Measurements from ENCODE around the gene ACOX3.
"Not testable (repeated sequence)": the region's sequence is repeated elsewhere in the genome, so short reads cannot be mapped to it uniquely, and the experiment has no call there.

The ACOX3 gene

GRCh38 chr4:8343967-8344331 is 96.6 kb downstream of the ACOX3 start:
- Histone ChIP-seq H3K27me3 (ENCODE audit: control insufficient read depth in 1 of 2, insufficient read depth in 2 of 2, low read length in 2 of 2) (no peaks in the 10 kb centered on the region), H3K9ac (ENCODE audit: low read length in 2 of 2) (peak overlapping the region; percentile 5 to 17), H3K36me3 (ENCODE audit: control insufficient read depth in 2 of 2, insufficient read depth in 2 of 2, low read length in 2 of 2) (no peaks in the 10 kb centered on the region), H3K9me3 (ENCODE audit: control insufficient read depth in 2 of 2, low read length in 2 of 2) (no peaks in the 10 kb centered on the region), H3K27ac (ENCODE audit: low read length) (no peak overlapping the region), H3K4me1 (ENCODE audit: control insufficient read depth, insufficient read depth, low read length) (peaks cover 28% of the 10 kb centered on the region), H3K4me3 (ENCODE audit: low read length in 2 of 2) (no peak overlapping the region)

- Histone ChIP-seq H3K27me3 (ENCODE audit: control insufficient read depth in 1 of 2, insufficient read depth in 2 of 2, low read length in 2 of 2) (no peaks in the 10 kb centered on the region), H3K27ac (ENCODE audit: low read length) (peak overlapping the region; percentile 24)
Observed at GRCh38 chr4:8343262-8343966, 97.1 kb downstream of the ACOX3 start.

GRCh38 chr4:8342651-8343261 is 97.8 kb downstream of the ACOX3 start:
- H3K27me3 ChIP-seq (ENCODE audit: control insufficient read depth in 1 of 2, insufficient read depth in 2 of 2, low read length in 2 of 2): no peaks in the 10 kb centered on the region
- peak overlapping the region; percentile 24 for H3K27ac ChIP-seq (ENCODE audit: low read length)
- H3K4me1 ChIP-seq (ENCODE audit: control insufficient read depth, insufficient read depth, low read length): peaks cover 28% of the 10 kb centered on the region
- no peak overlapping the region for H3K4me3 ChIP-seq (ENCODE audit: low read length in 2 of 2)
- H3K9me3 ChIP-seq (ENCODE audit: control insufficient read depth in 2 of 2, low read length in 2 of 2): no peaks in the 10 kb centered on the region
- H3K36me3 ChIP-seq (ENCODE audit: control insufficient read depth in 2 of 2, insufficient read depth in 2 of 2, low read length in 2 of 2): no peaks in the 10 kb centered on the region
- no peak overlapping the region for H3K9ac ChIP-seq (ENCODE audit: low read length in 2 of 2)

More at GRCh38 chr4:8343262-8343966, 97.1 kb downstream of the ACOX3 start:
- no peak overlapping the region for H3K4me3 ChIP-seq (ENCODE audit: low read length in 2 of 2)
- peak overlapping the region; percentile 5 to 17 for H3K9ac ChIP-seq (ENCODE audit: low read length in 2 of 2)
- H3K4me1 ChIP-seq (ENCODE audit: control insufficient read depth, insufficient read depth, low read length): peaks cover 28% of the 10 kb centered on the region
- no peaks in the 10 kb centered on the region for H3K36me3 ChIP-seq (ENCODE audit: control insufficient read depth in 2 of 2, insufficient read depth in 2 of 2, low read length in 2 of 2)
- no peaks in the 10 kb centered on the region for H3K9me3 ChIP-seq (ENCODE audit: control insufficient read depth in 2 of 2, low read length in 2 of 2)

- peaks cover 28% of the 10 kb centered on the region for H3K4me1 ChIP-seq (ENCODE audit: control insufficient read depth, insufficient read depth, low read length)
- H3K27ac ChIP-seq (ENCODE audit: low read length): peak overlapping the region; percentile 53
- no peak overlapping the region for H3K4me3 ChIP-seq (ENCODE audit: low read length in 2 of 2)
- no peaks in the 10 kb centered on the region for H3K36me3 ChIP-seq (ENCODE audit: control insufficient read depth in 2 of 2, insufficient read depth in 2 of 2, low read length in 2 of 2)
- no peak overlapping the region for H3K9ac ChIP-seq (ENCODE audit: low read length in 2 of 2)
- no peaks in the 10 kb centered on the region for H3K27me3 ChIP-seq (ENCODE audit: control insufficient read depth in 1 of 2, insufficient read depth in 2 of 2, low read length in 2 of 2)
- peaks cover 0 to 1% of the 10 kb centered on the region in 2 donors for H3K9me3 ChIP-seq (ENCODE audit: control insufficient read depth in 2 of 2, low read length in 2 of 2)
Observed at GRCh38 chr4:8341691-8342090, 98.8 kb downstream of the ACOX3 start.

GRCh38 chr4:8341281-8341680 is 99.2 kb downstream of the ACOX3 start:
- H3K4me3 ChIP-seq (ENCODE audit: low read length in 2 of 2); H3K27me3 ChIP-seq (ENCODE audit: control insufficient read depth in 1 of 2, insufficient read depth in 2 of 2, low read length in 2 of 2); H3K9me3 ChIP-seq (ENCODE audit: control insufficient read depth in 2 of 2, low read length in 2 of 2); H3K9ac ChIP-seq (ENCODE audit: low read length in 2 of 2); H3K36me3 ChIP-seq (ENCODE audit: control insufficient read depth in 2 of 2, insufficient read depth in 2 of 2, low read length in 2 of 2): not testable (repeated sequence)
- peaks cover 28% of the 10 kb centered on the region for H3K4me1 ChIP-seq (ENCODE audit: control insufficient read depth, insufficient read depth, low read length)
- peak overlapping the region; percentile 53 for H3K27ac ChIP-seq (ENCODE audit: low read length)

- no peak overlapping the region for H3K4me3 ChIP-seq (ENCODE audit: low read length in 2 of 2)
- H3K4me1 ChIP-seq (ENCODE audit: control insufficient read depth, insufficient read depth, low read length): peaks cover 28% of the 10 kb centered on the region
- no peaks in the 10 kb centered on the region for H3K36me3 ChIP-seq (ENCODE audit: control insufficient read depth in 2 of 2, insufficient read depth in 2 of 2, low read length in 2 of 2)
- peak overlapping the region; percentile 53 for H3K27ac ChIP-seq (ENCODE audit: low read length)
- H3K9me3 ChIP-seq (ENCODE audit: control insufficient read depth in 2 of 2, low read length in 2 of 2): peaks cover 0 to 4% of the 10 kb centered on the region in 2 donors
- no peak overlapping the region for H3K9ac ChIP-seq (ENCODE audit: low read length in 2 of 2)
- H3K27me3 ChIP-seq (ENCODE audit: control insufficient read depth in 1 of 2, insufficient read depth in 2 of 2, low read length in 2 of 2): no peaks in the 10 kb centered on the region
Observed at GRCh38 chr4:8340781-8341241, 99.7 kb downstream of the ACOX3 start.

- Histone ChIP-seq H3K27me3 (ENCODE audit: control insufficient read depth in 1 of 2, insufficient read depth in 2 of 2, low read length in 2 of 2) (no peaks in the 10 kb centered on the region), H3K4me3 (ENCODE audit: low read length in 2 of 2) (no peak overlapping the region), H3K4me1 (ENCODE audit: control insufficient read depth, insufficient read depth, low read length) (peaks cover 23% of the 10 kb centered on the region), H3K27ac (ENCODE audit: low read length) (no peak overlapping the region), H3K9ac (ENCODE audit: low read length in 2 of 2) (no peak overlapping the region), H3K36me3 (ENCODE audit: control insufficient read depth in 2 of 2, insufficient read depth in 2 of 2, low read length in 2 of 2) (no peaks in the 10 kb centered on the region), H3K9me3 (ENCODE audit: control insufficient read depth in 2 of 2, low read length in 2 of 2) (peaks cover 0 to 4% of the 10 kb centered on the region in 2 donors)
Observed at GRCh38 chr4:8338351-8338961, 102.1 kb downstream of the ACOX3 start.

GRCh38 chr4:8336412-8337075 is 104.0 kb downstream of the ACOX3 start:
- H3K9ac ChIP-seq (ENCODE audit: low read length in 2 of 2): no peak overlapping the region
- H3K36me3 ChIP-seq (ENCODE audit: control insufficient read depth in 2 of 2, insufficient read depth in 2 of 2, low read length in 2 of 2): no peaks in the 10 kb centered on the region
- H3K9me3 ChIP-seq (ENCODE audit: control insufficient read depth in 2 of 2, low read length in 2 of 2): peaks cover 0 to 4% of the 10 kb centered on the region in 2 donors
- H3K4me3 ChIP-seq (ENCODE audit: low read length in 2 of 2): no peak overlapping the region
- no peak overlapping the region for H3K27ac ChIP-seq (ENCODE audit: low read length)
- peaks cover 14% of the 10 kb centered on the region for H3K4me1 ChIP-seq (ENCODE audit: control insufficient read depth, insufficient read depth, low read length)
- H3K27me3 ChIP-seq (ENCODE audit: control insufficient read depth in 1 of 2, insufficient read depth in 2 of 2, low read length in 2 of 2): no peaks in the 10 kb centered on the region

GRCh38 chr4:8335848-8336247 is 104.7 kb downstream of the ACOX3 start:
- Histone ChIP-seq H3K4me3 (ENCODE audit: low read length in 2 of 2) (no peak overlapping the region), H3K9ac (ENCODE audit: low read length in 2 of 2) (no peak overlapping the region), H3K36me3 (ENCODE audit: control insufficient read depth in 2 of 2, insufficient read depth in 2 of 2, low read length in 2 of 2) (no peaks in the 10 kb centered on the region), H3K4me1 (ENCODE audit: control insufficient read depth, insufficient read depth, low read length) (peaks cover 12% of the 10 kb centered on the region), H3K9me3 (ENCODE audit: control insufficient read depth in 2 of 2, low read length in 2 of 2) (peaks cover 0 to 4% of the 10 kb centered on the region in 2 donors), H3K27me3 (ENCODE audit: control insufficient read depth in 1 of 2, insufficient read depth in 2 of 2, low read length in 2 of 2) (no peaks in the 10 kb centered on the region), H3K27ac (ENCODE audit: low read length) (no peak overlapping the region)

GRCh38 chr4:8334786-8335460 is 105.6 kb downstream of the ACOX3 start:
- Histone ChIP-seq H3K9ac (ENCODE audit: low read length in 2 of 2) (no peak overlapping the region), H3K4me3 (ENCODE audit: low read length in 2 of 2) (no peak overlapping the region), H3K27me3 (ENCODE audit: control insufficient read depth in 1 of 2, insufficient read depth in 2 of 2, low read length in 2 of 2) (no peaks in the 10 kb centered on the region), H3K9me3 (ENCODE audit: control insufficient read depth in 2 of 2, low read length in 2 of 2) (peaks cover 0 to 4% of the 10 kb centered on the region in 2 donors), H3K4me1 (ENCODE audit: control insufficient read depth, insufficient read depth, low read length) (peaks cover 9% of the 10 kb centered on the region), H3K27ac (ENCODE audit: low read length) (no peak overlapping the region), H3K36me3 (ENCODE audit: control insufficient read depth in 2 of 2, insufficient read depth in 2 of 2, low read length in 2 of 2) (no peaks in the 10 kb centered on the region)

Data from stomach smooth muscle (tissue), 2 donors.